Activated T-helper 17 cell treated with anti-CD3 and anti-CD28 coated beads, Interleukin-2, amount 50 U/mL, for 72 hours (primary cell): ENCODE results near the gene CRB3. TPM values are rescaled to one million over a fixed set of nuclear protein-coding genes. Genes with fewer than 3 reads are reported as not detected.

Source experiments
- ATAC-seq: fragments of 150-1000 bp; cut with Tn5 transposase; replicated peaks from 2 replicates; pipeline ENCODE4 v1.10.0; 2021; ENCODE audit warnings: mild to moderate bottlenecking, moderate library complexity
- H3K27ac Mint-ChIP-seq: one replicate; pipeline ENCODE4 v1.8.0; 2022; ENCODE audit warnings: mixed read lengths
- H3K27me3 Mint-ChIP-seq: one replicate; pipeline ENCODE4 v1.8.0; 2022; ENCODE audit warnings: mixed read lengths
- H3K36me3 Mint-ChIP-seq: one replicate; pipeline ENCODE4 v1.8.0; 2022; ENCODE audit warnings: low read depth, mild to moderate bottlenecking, mixed read lengths
- H3K4me1 Mint-ChIP-seq: one replicate; pipeline ENCODE4 v1.8.0; 2022; ENCODE audit warnings: mixed read lengths
- H3K4me3 Mint-ChIP-seq: one replicate; pipeline ENCODE4 v1.8.0; 2022; ENCODE audit warnings: mild to moderate bottlenecking, mixed read lengths
- H3K9me3 Mint-ChIP-seq: one replicate; pipeline ENCODE4 v1.8.0; 2022; ENCODE audit warnings: mixed read lengths
- total RNA-seq, 2 donors: library from RNA; stranded (reverse); gene quantifications; one replicate each; pipeline ENCODE4 v1.2.3, GENCODE V29; 2022

CRB3 gene
- total RNA-seq, 2 donors from 2014 or later: 2.2 TPM; not detected in 1

DNA sequence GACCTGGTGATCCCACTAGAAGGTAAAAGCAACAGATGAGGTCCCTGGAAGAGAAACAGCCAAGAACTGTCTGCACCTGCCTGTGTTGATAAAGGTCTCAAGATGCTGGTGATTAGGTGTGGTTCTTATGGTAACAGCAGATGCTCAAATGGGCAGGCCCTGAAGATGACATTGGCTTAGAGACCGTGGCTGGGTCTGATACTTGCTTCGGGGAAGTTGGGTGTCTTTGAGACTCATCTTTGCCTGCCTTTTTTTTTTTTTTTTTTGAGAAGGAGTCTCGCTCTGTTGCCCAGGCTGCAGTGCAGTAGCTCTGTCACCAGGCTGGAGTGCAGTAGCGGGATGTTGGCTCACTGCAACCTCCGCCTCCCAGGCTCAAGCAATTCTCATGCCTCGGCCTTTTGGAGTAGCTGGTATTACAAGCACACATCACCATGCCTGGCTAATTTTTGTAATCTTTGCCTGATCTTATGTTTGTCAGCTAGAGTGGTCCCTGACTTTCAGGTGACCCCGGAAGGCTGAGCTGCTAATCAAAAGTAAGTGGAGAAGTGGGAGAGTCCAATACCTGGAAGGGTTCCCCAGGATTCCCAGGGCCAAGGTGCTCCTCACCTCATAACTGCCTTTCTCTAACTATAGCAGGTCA lies 12.4 kb upstream of the CRB3 start:
- H3K27ac Mint-ChIP-seq: no peak overlapping the region
- ATAC-seq: no peak
- no peak overlapping the region for H3K4me3 Mint-ChIP-seq
- no peaks in the 10 kb centered on the region for H3K36me3 Mint-ChIP-seq
- H3K4me1 Mint-ChIP-seq: no peaks in the 10 kb centered on the region
- no peaks in the 10 kb centered on the region for H3K27me3 Mint-ChIP-seq
- no peaks in the 10 kb centered on the region for H3K9me3 Mint-ChIP-seq

DNA sequence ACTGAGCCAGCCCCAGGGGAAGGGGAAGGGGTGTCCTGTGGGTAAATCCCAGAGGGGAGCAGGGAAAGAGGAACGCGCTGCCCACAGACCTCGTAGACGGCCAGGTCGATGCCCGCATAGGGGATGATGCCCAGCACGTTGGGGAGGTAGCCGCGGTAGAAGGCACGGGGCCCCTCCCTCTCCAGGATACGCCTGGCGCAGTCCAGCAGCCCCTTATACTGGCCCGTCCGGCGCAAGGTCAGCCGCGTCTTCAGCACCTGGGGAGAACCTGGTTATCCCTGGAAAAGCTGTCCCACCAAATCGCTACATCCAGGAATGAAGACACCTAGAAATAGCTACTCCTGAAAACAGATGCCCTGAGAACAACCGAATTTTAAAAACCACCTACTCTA lies 11.9 kb upstream of the CRB3 start:
- Mint-ChIP-seq H3K4me1 (no peaks in the 10 kb centered on the region), H3K27ac (no peak overlapping the region), H3K36me3 (no peaks in the 10 kb centered on the region), H3K27me3 (no peaks in the 10 kb centered on the region), H3K9me3 (no peaks in the 10 kb centered on the region), H3K4me3 (no peak overlapping the region)
- ATAC-seq: no peak

GRCh38 chr19:6452899-6453298 lies 11.2 kb upstream of the CRB3 start:
- no peaks in the 10 kb centered on the region for H3K36me3 Mint-ChIP-seq
- ATAC-seq: no peak
- no peaks in the 10 kb centered on the region for H3K4me1 Mint-ChIP-seq

DNA sequence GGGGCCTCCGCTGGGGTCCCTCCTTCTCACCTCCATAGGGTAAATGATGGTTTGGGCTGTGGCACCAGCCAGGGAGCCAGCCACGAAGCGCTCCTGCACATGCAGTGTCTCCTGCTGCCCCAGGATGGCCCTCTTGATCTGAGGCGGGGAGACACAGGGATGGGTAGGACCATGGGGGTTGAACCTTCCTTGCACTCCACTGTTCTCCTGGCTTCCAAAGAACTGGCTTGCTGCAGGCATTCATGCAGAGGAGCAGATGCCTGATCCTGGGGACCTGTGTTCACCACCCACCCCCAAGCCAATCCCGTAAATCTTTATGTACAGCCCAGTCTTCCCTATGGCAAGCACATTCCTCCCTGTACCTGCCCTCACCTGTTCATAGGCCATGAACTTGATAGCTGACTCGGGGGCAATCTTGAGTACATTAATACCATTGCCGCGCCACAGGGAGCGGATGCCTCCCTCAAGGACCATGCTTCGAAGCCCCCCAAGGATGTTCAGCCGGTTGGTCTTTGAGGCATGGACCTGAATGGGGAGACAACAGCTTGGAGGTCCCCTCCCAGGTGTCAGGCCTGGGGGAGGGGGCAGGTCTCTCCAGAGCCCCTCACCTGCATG lies 10.0 kb upstream of the CRB3 start:
- Mint-ChIP-seq H3K4me1 (peaks cover 6% of the 10 kb centered on the region), H3K27ac (no peak overlapping the region), H3K4me3 (no peak overlapping the region), H3K9me3 (no peaks in the 10 kb centered on the region), H3K36me3 (no peaks in the 10 kb centered on the region), H3K27me3 (peaks cover 2% of the 10 kb centered on the region)
- no peak for ATAC-seq

More at GRCh38 chr19:6452899-6453298, 11.2 kb upstream of the CRB3 start:
- Mint-ChIP-seq H3K27ac (no peak overlapping the region), H3K9me3 (no peaks in the 10 kb centered on the region), H3K4me3 (no peak overlapping the region), H3K27me3 (no peaks in the 10 kb centered on the region)

DNA sequence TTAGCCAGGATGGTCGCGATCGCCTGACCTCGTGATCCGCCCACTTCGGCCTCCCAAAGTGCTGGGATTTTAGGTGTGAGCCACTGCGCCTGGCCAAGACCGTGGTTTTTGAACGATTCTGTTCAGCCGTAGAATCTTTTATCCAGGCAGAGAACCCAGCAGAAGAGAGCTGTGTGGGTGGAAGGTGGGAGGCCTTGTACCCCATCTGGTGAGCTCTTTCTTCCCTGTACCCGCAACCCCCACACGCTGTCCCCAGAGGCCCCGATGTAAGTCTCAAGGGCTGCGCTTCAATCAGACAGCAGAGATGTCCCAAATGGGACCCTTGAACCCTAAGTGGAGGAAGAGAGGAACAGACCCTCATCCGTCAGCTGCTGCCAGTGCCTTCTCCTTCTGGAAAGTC lies 8.1 kb upstream of the CRB3 start:
- Mint-ChIP-seq H3K36me3 (no peaks in the 10 kb centered on the region), H3K4me3 (no peak overlapping the region), H3K9me3 (no peaks in the 10 kb centered on the region), H3K27me3 (peaks cover 2% of the 10 kb centered on the region), H3K4me1 (peaks cover 16% of the 10 kb centered on the region), H3K27ac (no peak overlapping the region)
- no peak for ATAC-seq

DNA sequence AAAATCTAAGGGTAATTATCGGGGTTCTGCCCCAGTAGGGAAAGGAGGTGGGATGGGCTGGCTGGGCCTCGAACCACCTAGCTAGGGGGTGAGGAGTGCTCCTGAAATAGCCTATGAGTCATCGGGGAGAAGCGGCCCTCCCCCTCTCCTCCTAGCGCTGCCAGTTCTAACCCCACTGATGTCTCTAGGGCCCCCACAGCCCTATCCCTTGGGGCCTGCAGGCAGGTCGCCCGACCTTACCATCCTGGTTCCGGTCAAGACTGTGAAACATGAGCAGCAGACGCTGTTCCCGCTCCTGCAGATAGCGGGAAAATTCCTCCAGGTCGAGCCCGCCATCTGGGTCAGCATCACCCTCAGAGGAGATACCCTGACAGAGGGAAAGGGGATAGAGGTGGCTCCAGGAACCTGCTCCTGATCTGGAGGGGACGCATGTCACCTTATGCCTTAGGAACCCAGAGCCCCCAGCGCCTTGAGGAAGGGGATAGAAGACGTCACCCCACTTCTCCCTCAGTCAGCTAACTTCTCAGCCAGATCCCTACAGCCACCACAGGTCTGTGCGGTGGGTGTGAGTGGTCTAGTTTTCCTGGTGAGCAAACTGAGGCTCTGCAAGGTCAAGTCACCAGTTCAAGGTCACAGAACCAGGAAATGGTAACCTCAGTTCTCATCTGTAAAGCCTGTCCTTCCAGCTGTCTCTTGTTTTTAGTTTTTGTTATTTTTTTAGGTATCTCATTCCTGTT lies 5.9 kb upstream of the CRB3 start:
- no peak for ATAC-seq
- peaks cover 16% of the 10 kb centered on the region for H3K4me1 Mint-ChIP-seq
- H3K9me3 Mint-ChIP-seq: no peaks in the 10 kb centered on the region
- no peaks in the 10 kb centered on the region for H3K36me3 Mint-ChIP-seq
- H3K27me3 Mint-ChIP-seq: peaks cover 2% of the 10 kb centered on the region
- H3K27ac Mint-ChIP-seq: peak overlapping the region; percentile 56
- H3K4me3 Mint-ChIP-seq: peak overlapping the region; percentile 83

DNA sequence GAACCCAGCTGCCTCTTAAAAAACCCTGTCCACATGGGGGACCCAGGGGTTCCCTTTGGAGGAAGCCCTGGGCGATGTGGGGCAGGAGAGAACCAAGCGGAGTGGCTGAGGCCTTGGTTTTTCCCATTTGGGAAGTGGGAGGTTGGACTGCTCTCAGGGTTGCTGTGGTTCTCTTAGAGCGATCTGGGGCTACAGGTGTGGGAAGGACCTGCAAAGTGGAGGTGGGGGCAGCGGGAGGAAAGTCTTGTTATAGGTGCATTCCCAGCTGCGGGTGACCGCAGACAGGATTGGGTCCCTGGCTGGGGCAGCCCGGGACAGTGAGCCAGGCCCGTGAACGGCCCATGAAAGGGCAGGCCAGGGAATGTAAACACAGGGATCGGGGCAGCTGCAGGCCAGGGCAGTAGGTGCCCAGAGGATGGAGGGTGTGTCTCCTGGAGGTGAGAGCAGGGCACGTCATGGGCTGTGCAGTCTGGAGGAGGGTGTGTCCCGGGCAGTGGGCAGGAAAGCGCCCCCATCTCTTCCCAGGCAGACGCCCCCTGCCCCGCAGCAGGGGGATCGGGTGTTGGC lies 5.3 kb upstream of the CRB3 start:
- Mint-ChIP-seq H3K27me3 (peaks cover 2% of the 10 kb centered on the region), H3K36me3 (no peaks in the 10 kb centered on the region), H3K27ac (peak overlapping the region; percentile 56), H3K9me3 (no peaks in the 10 kb centered on the region), H3K4me3 (peak overlapping the region; percentile 83), H3K4me1 (peaks cover 16% of the 10 kb centered on the region)
- ATAC-seq: no peak

- ATAC-seq: no peak
- no peaks in the 10 kb centered on the region for H3K36me3 Mint-ChIP-seq
- no peaks in the 10 kb centered on the region for H3K9me3 Mint-ChIP-seq
- H3K27ac Mint-ChIP-seq: peak within 1 kb of the TSS; percentile 84
- peaks cover 2% of the 10 kb centered on the region for H3K27me3 Mint-ChIP-seq
- H3K4me3 Mint-ChIP-seq: peak within 1 kb of the TSS; percentile 84
- peaks cover 16% of the 10 kb centered on the region for H3K4me1 Mint-ChIP-seq
Observed at GRCh38 chr19:6459262-6460098, 4.6 kb upstream of the CRB3 start, which contains the start of gene SLC25A23. Gene SLC25A23, minus strand, starts transcription at chr19:6459792. Its CDS starts 164 bp downstream, at chr19:6459628.

- peak; percentile 88 for ATAC-seq
- Mint-ChIP-seq H3K9me3 (no peaks in the 10 kb centered on the region), H3K36me3 (no peaks in the 10 kb centered on the region), H3K4me1 (peaks cover 16% of the 10 kb centered on the region), H3K27ac (peak overlapping the region; percentile 84), H3K4me3 (peak overlapping the region; percentile 84), H3K27me3 (peaks cover 2% of the 10 kb centered on the region)
Observed at GRCh38 chr19:6460099-6460884, 3.8 kb upstream of the CRB3 start.

DNA sequence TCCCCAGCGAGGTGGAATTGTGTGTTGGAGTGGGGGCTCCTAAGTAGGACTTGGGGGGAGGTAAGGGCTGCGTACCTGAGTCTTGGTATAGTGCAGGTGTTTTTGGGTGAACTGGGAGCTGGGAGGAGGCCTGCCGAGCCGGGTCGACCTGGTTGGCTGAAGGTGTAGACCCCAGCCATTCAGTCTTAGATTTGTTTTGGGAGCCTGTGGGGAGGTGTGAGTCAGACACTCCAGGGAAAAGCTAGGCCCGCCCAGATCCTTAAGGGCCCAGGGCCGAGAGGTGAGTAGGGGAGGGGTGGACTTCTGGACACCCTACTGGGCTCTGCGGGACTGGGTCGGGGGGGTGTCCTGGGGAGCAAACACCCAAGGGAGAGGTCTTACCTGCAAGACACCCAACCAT lies 935 bp downstream of the CRB3 start:
- no peak for ATAC-seq
- no peaks in the 10 kb centered on the region for H3K27me3 Mint-ChIP-seq
- H3K4me3 Mint-ChIP-seq: no peak overlapping the region
- H3K4me1 Mint-ChIP-seq: peaks cover 8% of the 10 kb centered on the region
- no peaks in the 10 kb centered on the region for H3K9me3 Mint-ChIP-seq
- peaks cover 27% of the 10 kb centered on the region for H3K36me3 Mint-ChIP-seq
- no peak overlapping the region for H3K27ac Mint-ChIP-seq

GRCh38 chr19:6465663-6466062 lies 1.6 kb downstream of the CRB3 start:
- ATAC-seq: no peak
- no peak overlapping the region for H3K4me3 Mint-ChIP-seq
- H3K36me3 Mint-ChIP-seq: peaks cover 34% of the 10 kb centered on the region
- H3K4me1 Mint-ChIP-seq: peaks cover 1% of the 10 kb centered on the region
- no peaks in the 10 kb centered on the region for H3K27me3 Mint-ChIP-seq
- no peaks in the 10 kb centered on the region for H3K9me3 Mint-ChIP-seq
- no peak overlapping the region for H3K27ac Mint-ChIP-seq

- no peak overlapping the region for H3K4me3 Mint-ChIP-seq
- H3K27ac Mint-ChIP-seq: no peak overlapping the region
- ATAC-seq: no peak
- H3K36me3 Mint-ChIP-seq: peaks cover 41% of the 10 kb centered on the region
- no peaks in the 10 kb centered on the region for H3K4me1 Mint-ChIP-seq
- H3K9me3 Mint-ChIP-seq: no peaks in the 10 kb centered on the region
- no peaks in the 10 kb centered on the region for H3K27me3 Mint-ChIP-seq
Observed at GRCh38 chr19:6466526-6467248, 2.6 kb downstream of the CRB3 start.

DNA sequence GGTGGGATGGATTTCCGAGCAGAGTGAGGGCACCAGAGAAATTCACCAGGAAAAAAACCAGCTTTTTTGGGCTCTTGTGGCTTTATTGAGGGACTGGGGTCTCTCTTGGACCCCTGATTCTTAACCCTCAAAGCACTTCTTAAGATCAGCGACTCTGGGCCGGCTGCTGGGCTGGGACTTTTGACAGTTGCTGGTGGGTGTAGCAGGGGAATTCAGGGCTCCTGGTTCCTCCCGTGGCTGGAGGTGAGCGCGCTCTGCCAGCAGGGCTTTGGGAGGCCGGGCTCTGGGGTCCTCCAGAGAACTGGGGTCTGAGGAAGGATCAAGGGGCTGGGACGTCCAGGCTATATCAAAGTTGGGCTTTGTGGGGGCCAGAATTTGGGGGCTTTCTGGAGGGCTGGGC lies 3.3 kb downstream of the CRB3 start:
- Mint-ChIP-seq H3K9me3 (no peaks in the 10 kb centered on the region), H3K36me3 (peaks cover 43% of the 10 kb centered on the region), H3K27me3 (no peaks in the 10 kb centered on the region), H3K4me3 (no peak overlapping the region), H3K4me1 (no peaks in the 10 kb centered on the region), H3K27ac (no peak overlapping the region)
- no peak for ATAC-seq
